ENCODE data around the gene CEP72.
"Not testable (repeated sequence)": the region's sequence is repeated elsewhere in the genome, so short reads cannot be mapped to it uniquely, and the experiment has no call there.

The CEP72 gene

GRCh38 chr5:611731-612486 is at the start of gene CEP72:
TSS of gene CEP72 (plus strand) at chr5:612340. CDS start at chr5:612362, 22 bp downstream.
- DNase-seq (ENCODE audit: low read depth), result peak; percentile 65

- no peak for DNase-seq (ENCODE audit: low read depth)
Observed at GRCh38 chr5:565782-566440, 46.2 kb upstream of the CEP72 start.

DNA sequence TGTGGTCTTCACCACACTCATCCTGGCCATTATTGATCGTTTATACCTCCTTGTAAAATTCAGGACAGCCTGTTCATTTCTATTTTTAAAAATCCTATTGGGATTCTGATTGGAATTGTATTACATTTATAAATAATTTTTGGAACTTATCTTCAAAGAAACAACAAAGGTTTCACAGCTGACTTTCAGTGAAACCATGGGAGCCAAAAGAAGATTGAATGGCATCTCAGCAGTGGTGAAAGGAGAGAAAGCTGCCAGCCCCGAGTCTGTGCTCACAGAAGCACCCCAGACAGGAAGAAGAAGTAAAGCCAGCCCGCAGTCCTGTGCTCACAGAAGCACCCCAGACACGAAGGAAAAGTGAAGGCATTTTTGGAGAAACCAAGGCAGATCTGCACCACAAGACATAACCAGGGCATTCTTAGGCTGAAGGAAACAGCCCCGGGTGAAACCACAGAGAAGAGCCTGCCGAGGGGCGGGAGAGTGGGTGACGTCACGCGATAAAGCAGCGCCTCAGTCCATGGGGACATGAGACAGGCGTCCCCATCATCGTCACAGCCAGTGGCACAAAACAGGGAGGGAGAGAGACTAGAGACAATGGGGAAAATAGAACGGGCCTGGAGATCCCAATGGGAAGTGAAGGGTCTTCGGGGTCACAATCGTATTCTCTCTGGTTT is 45.4 kb upstream of the CEP72 start:
- no peak for DNase-seq (ENCODE audit: low read depth)

- no peak for DNase-seq (ENCODE audit: low read depth)
Observed at GRCh38 chr5:567664-568060, 44.5 kb upstream of the CEP72 start.

DNA sequence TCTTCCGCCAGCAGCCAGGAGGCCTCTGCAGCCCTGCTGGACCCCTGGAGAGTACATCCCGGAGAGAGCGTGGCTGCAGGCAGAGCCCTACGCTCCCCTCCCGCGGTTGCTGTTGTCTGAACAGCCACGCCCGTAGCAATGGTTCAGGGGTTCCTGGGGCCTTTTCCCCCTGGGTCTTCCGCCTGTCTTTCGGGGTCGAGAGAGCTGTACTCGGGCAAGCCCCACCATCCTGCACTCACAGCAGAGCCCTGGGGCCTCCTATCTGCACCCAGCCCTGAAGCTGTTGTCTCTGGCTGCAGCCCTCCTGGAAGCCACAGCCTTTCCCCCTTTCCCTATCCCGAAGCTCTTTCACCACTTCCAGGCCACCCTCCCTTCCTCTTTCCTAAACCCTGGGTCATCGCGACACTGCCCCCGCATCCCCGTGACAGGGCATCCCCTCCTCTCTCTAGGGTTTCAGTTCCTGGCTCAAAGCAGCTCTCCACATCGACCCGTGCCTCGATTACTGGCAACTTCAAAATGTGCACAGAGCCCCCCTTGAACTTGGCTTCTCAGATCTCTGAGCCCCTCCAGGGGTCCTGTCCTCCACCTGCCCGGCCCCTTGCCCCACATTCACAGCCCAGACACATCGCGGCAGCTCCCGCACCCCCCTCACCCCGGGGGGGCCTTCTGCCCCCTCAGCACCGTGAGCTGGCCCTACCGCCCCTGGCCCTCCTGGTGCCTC is 43.9 kb upstream of the CEP72 start:
- DNase-seq (ENCODE audit: low read depth), result no peak

GRCh38 chr5:568809-569208 is 43.3 kb upstream of the CEP72 start:
- no peak for DNase-seq (ENCODE audit: low read depth)

- DNase-seq (ENCODE audit: low read depth), result no peak
Observed at GRCh38 chr5:569358-569867, 42.7 kb upstream of the CEP72 start.

GRCh38 chr5:569868-570361 is 42.2 kb upstream of the CEP72 start:
- no peak for DNase-seq (ENCODE audit: low read depth)

DNA sequence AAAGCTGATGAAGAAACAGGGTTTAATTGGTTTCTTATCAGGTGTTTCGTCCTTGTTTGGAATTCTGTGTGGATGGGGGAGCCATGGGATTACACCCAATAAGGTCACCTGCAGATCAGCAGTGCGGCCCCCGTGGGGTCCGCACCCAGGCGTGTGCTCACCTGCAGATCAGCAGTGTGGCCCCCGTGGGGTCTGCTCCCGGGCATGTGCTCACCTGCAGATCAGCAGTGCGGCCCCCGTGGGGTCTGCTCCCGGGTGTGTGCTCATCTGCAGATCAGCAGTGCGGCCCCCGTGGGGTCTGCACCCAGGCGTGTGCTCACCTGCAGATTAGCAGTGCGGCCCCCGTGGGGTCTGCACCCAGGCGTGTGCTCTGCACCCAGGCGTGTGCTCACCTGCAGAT is 41.7 kb upstream of the CEP72 start:
- no peak for DNase-seq (ENCODE audit: low read depth)

DNA sequence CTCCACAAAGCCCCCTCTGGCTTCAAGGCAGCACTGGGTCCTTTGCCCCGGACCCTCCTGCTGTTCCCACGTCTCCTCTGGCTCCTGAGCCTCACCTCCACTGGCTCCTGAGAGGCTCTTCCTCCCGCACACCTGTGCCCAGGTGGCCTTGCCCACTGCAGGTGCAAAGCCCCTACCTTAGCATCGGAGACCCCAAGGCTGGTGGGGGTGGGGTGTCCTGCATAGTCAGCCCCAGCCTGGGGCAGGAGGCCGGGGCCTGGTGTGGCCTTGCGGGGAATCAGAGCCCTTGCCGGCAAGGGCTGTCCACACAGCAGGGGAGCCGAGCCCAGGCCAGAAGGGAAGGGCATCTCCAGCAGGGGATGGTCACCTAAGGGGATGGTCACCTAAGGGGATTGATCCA is 41.3 kb upstream of the CEP72 start:
- DNase-seq (ENCODE audit: low read depth), result no peak

- no peak for DNase-seq (ENCODE audit: low read depth)
Observed at GRCh38 chr5:571791-572190, 40.3 kb upstream of the CEP72 start.

DNA sequence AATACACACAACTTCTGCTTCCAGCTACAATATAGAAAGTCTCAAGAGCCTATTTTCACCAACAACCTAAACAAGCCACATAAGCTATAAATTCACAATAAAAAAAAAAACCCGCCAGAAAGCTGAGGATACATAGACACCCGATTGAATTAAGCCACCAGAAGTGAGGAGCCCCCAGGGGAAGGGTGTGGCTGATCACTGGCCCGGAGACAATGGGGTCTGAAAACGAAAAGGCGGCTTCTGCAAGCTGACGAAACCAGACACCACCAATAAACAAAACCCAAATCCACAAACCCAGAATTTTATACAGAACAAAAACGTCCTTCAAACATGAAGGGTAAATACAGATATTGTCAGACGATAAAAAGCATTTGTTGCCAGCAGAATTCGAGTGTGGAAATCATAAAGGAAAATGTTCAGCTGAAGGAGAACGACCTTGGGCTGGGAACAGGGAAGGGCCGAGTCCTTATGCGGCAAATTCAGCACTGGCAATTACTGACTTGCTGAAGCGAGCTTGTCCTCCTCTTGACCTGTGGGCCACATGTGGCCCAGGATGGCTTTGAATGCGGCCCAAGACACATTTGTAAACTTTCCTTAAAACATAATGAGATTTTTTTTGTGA is 39.6 kb upstream of the CEP72 start:
- DNase-seq (ENCODE audit: low read depth), result no peak

DNA sequence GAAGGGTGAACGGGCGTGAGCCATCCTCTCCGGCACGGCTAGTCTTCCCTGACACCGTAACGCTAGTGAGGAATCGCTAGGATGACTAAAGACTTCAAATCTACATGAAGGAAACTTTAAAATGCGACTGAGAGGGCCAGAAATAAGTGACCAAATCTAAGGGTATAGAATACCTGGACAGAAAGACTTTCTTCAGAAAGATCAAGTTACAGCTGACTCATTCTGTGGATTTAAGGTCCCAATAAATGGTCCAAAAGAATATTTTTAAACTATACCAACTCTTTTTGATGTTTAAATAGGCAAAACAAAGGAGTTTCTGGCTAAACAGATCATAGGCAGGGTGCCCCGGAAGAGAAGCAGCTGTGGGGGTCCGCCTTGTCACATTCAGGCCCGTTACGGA is 38.9 kb upstream of the CEP72 start:
- DNase-seq (ENCODE audit: low read depth), result no peak

DNA sequence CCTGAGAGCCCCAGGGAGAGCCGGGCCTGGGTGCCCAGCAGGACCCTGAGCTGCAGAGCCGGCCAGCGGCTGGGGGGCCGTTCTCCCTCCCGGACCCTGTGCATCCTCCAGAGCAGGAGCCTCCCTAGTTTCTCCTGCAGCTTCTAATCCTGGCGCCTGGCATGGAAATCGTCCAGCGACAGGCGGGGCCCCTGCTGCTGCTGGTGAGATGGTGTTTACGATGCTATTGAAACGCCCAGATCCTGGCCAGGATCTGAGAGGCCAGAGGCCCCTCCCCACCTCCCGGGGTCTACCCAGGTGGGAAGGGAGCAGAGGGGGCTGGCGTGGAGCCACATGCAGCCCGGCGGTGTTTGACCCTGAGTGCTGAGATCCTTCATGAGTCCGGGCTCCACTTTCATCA is 38.2 kb upstream of the CEP72 start:
- DNase-seq (ENCODE audit: low read depth), result no peak

DNA sequence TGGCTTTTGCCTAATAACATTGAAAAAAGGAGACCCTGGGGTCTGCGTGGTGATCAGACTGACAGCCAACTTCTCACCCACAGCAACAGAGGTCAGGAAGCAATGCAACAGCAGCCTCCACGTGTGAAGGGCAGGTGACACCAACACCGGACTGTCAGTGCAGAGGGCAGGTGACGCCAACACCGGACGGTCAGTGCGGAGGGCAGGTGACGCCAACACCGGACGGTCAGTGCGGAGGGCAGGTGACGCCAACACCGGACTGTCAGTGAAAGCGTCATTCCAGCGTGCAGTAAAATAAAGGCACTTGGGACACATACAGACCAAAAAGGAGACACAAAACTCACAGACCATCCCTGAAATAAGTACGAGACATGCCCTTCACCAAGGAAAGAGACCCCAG is 37.2 kb upstream of the CEP72 start:
- DNase-seq (ENCODE audit: low read depth), result no peak

GRCh38 chr5:575636-576035 is 36.5 kb upstream of the CEP72 start:
- DNase-seq (ENCODE audit: low read depth), result no peak

DNA sequence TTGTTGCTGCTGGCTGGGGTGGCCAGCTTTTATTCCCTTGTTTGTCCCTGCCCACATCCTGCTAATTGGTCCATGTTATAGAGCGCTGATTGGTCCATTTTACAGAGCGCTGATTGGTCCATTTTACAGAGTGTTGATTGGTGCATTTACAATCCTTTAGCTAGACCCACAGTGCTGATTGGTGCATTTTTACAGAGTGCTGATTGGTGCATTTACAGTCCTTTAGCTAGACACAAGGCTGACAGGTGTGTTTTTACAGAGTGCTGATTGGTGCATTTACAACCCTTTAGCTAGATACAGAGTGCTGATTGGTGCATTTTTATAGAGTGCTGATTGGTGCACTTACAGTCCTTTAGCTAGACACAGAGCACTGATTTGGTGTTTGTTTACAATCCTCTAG is 34.9 kb upstream of the CEP72 start:
- not testable (repeated sequence) for DNase-seq (ENCODE audit: low read depth)

GRCh38 chr5:577800-578199 is 34.3 kb upstream of the CEP72 start:
- no peak for DNase-seq (ENCODE audit: low read depth)

GRCh38 chr5:579211-579610 is 32.9 kb upstream of the CEP72 start:
- no peak for DNase-seq (ENCODE audit: low read depth)

DNA sequence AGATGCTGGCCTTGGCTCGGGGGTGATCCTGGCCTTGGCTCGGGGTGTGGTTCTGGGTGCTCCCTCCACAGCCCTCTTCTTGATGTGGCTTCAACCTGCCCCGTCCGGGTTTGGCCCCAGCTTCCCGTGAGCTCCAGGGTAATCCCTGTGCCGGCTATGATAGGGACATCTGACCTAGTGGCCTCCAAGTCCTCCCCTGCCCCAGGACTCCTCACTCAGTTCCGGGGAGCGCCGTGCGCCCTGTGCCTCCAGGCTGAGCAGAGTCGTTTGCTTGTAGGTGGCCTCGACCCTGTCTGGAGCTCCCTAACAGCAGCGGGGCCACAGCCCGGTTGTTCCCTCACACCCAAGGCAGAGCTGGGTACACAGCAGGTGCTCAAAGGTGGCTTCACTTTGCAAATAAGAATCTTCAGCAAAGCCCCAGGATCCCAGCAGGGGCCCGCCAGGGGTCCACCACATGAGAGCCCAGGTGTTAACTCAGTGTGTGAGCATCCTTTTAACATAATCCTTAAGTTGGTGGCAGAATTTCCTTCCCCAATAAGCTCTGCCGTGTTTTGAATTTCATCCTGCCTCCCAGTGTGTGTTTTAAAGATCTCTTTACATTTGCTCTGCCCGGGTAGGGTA is 32.3 kb upstream of the CEP72 start:
- no peak for DNase-seq (ENCODE audit: low read depth)

DNA sequence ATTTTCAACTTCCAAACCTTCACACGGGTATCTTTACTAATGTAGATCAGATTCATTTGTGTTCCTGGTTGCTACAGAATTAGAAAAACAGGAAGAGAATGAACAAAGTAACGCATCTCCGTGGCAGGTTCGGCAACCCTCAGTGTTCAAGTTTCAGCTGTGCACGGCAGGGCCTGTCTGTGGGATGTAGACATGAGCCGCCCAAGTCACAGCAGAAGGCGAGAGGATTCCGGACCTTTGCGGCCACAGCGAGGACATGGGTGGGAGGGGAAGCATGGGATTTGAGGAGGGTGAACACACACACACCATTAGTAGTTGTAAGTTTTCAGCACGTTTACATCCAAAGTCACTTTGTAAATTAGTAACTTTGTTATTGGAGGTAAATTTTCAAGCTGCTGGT is 31.7 kb upstream of the CEP72 start:
- DNase-seq (ENCODE audit: low read depth), result no peak

Measured in stromal cell of bone marrow (primary cell).